CD14-positive monocyte (primary cell): ENCODE data around the gene EDA. TPM values are rescaled to one million over a fixed set of nuclear protein-coding genes. Genes with fewer than 3 reads are reported as not detected.

Source experiments
- DNase-seq, 3 donors: peaks; one replicate each; pipeline ENCODE4 v3.0.0-alpha.2; 2011 to 2022
- H2AFZ ChIP-seq: 2 replicates; pipeline ENCODE4 v1.6.0; 2012; ENCODE audit warnings: mild to moderate bottlenecking, low read depth, low read length, inconsistent platforms; ENCODE audit not compliant: insufficient read depth, poor library complexity, severe bottlenecking
- H3K27ac ChIP-seq, 2 donors: 1 replicate in 1 of 2; 2 replicates in 1 of 2; pipeline ENCODE4 v1.5.1; 2012 to 2013; ENCODE audit warnings: low read length in 2 of 2, control low read depth in 1 of 2, inconsistent platforms in 1 of 2, low read depth in 1 of 2, mild to moderate bottlenecking in 1 of 2
- H3K27me3 ChIP-seq, 2 donors: one replicate each; pipeline versions ENCODE4 v1.6.0 to v1.6.1; 2011 to 2013; ENCODE audit warnings: low read length in 2 of 2; ENCODE audit not compliant: control insufficient read depth in 2 of 2, insufficient read depth in 2 of 2
- H3K36me3 ChIP-seq, 2 donors: replicated peaks in 1 of 2; 1 replicate in 1 of 2; 2 replicates in 1 of 2; pipeline versions ENCODE4 v1.5.1 to v1.6.1; 2012 to 2013; ENCODE audit warnings: low read length in 2 of 2, control low read depth in 1 of 2, inconsistent platforms in 1 of 2, mild to moderate bottlenecking in 1 of 2; ENCODE audit not compliant: insufficient read depth in 2 of 2, control insufficient read depth in 1 of 2
- H3K4me1 ChIP-seq, 2 donors: 1 replicate in 1 of 2; 2 replicates in 1 of 2; pipeline versions ENCODE4 v1.5.1 to v1.6.1; 2012 to 2013; ENCODE audit warnings: low read length in 2 of 2, control low read depth in 1 of 2, inconsistent platforms in 1 of 2, mild to moderate bottlenecking in 1 of 2, moderate library complexity in 1 of 2; ENCODE audit not compliant: insufficient read depth in 2 of 2, control insufficient read depth in 1 of 2
- H3K4me2 ChIP-seq: replicated peaks from 2 replicates; pipeline ENCODE3; 2012; ENCODE audit warnings: low read length, moderate library complexity, mild to moderate bottlenecking; ENCODE audit not compliant: poor library complexity, severe bottlenecking; ENCODE audit errors: extremely low read depth
- H3K4me3 ChIP-seq, 3 experiments: fragments of 200-600 bp in 1 of 3; sonication (generic) in 1 of 3; replicated peaks in 1 of 3; 1 replicate in 2 of 3; 2 replicates in 1 of 3; pipeline ENCODE4 v1.5.1; 2011 to 2013; ENCODE audit warnings: low read length in 3 of 3, mild to moderate bottlenecking in 3 of 3, control low read depth in 2 of 3, low read depth in 2 of 3, inconsistent platforms in 1 of 3, moderate library complexity in 1 of 3
- H3K79me2 ChIP-seq: 2 replicates; pipeline ENCODE4 v1.6.0; 2012; ENCODE audit warnings: mild to moderate bottlenecking, control low read depth, inconsistent platforms, low read length, moderate library complexity; ENCODE audit not compliant: insufficient read depth
- H3K9ac ChIP-seq: 2 replicates; pipeline ENCODE4 v1.6.0; 2017; ENCODE audit warnings: low read length, mild to moderate bottlenecking; ENCODE audit not compliant: insufficient read depth, poor library complexity, severe bottlenecking
- H3K9me3 ChIP-seq, 2 donors: replicated peaks in 1 of 2; 1 replicate in 1 of 2; 2 replicates in 1 of 2; pipeline versions ENCODE4 v1.5.1 to v1.6.1; 2012 to 2013; ENCODE audit warnings: low read length in 2 of 2, control low read depth in 1 of 2; ENCODE audit not compliant: control insufficient read depth in 1 of 2, insufficient read depth in 1 of 2
- H4K20me1 ChIP-seq: 2 replicates; pipeline ENCODE4 v1.6.0; 2012; ENCODE audit warnings: mild to moderate bottlenecking, low read length, control low read depth, moderate library complexity; ENCODE audit not compliant: insufficient read depth
- H3K27ac Mint-ChIP-seq, 7 donors: one replicate each; pipeline ENCODE4 v1.8.0; 2020; ENCODE audit warnings: mild to moderate bottlenecking in 7 of 7, mixed read lengths in 7 of 7, moderate library complexity in 6 of 7, inconsistent platforms in 2 of 7
- H3K27me3 Mint-ChIP-seq, 3 donors: one replicate each; pipeline ENCODE4 v1.8.0; 2021 to 2022; ENCODE audit warnings: low read depth in 3 of 3, mild to moderate bottlenecking in 3 of 3, mixed read lengths in 3 of 3, moderate library complexity in 3 of 3, inconsistent platforms in 1 of 3
- H3K36me3 Mint-ChIP-seq, 2 donors: one replicate each; pipeline ENCODE4 v1.8.0; 2020; ENCODE audit warnings: mixed read lengths in 2 of 2, inconsistent platforms in 1 of 2, mild to moderate bottlenecking in 1 of 2
- H3K4me1 Mint-ChIP-seq: one replicate; pipeline ENCODE4 v1.8.0; 2020; ENCODE audit warnings: mild to moderate bottlenecking, mixed read lengths
- H3K4me3 Mint-ChIP-seq, 2 donors: one replicate each; pipeline ENCODE4 v1.8.0; 2020; ENCODE audit warnings: mild to moderate bottlenecking in 2 of 2, mixed read lengths in 2 of 2, moderate library complexity in 1 of 2
- H3K9me3 Mint-ChIP-seq, 7 donors: one replicate each; pipeline ENCODE4 v1.8.0; 2020 to 2022; ENCODE audit warnings: mixed read lengths in 7 of 7, mild to moderate bottlenecking in 6 of 7, moderate library complexity in 6 of 7, inconsistent platforms in 2 of 7
- WGBS: methylation state at CpG from one replicate; pipeline ENCODE4 v1.1.5; 2013; ENCODE audit warnings: missing lambda C conversion rate; ENCODE audit not compliant: insufficient coverage; 5-methylcytosine and 5-hydroxymethylcytosine counted together
- intact Hi-C, 2 donors: fragments of 100-400 bp; cut with micrococcal nuclease; formaldehyde crosslinking; loops; one replicate each; pipeline versions ENCODE4 v1.15.0 to v1.15.1; 2023
- polyA plus RNA-seq, 3 donors: library from polyadenylated mRNA; depleted of rRNA in 1 of 3; unstranded in 2 of 3; stranded (reverse) in 1 of 3; fragments of 300-500 nt in 2 of 3; fragments of >200 nt in 1 of 3; fragmentation: Illumina TruSeq in 2 of 3; gene quantifications; 1 replicate in 2 of 3; 2 replicates in 1 of 3; pipeline ENCODE4 v1.2.3, GENCODE V29; 2012 to 2021
- TF ChIP-seq, protein P1 (sequence below): fragments of 200-600 bp; IDR thresholded peaks from one replicate; pipeline ENCODE4 v1.8.0; 2022; ENCODE audit warnings: antibody characterized with exemption, mild to moderate bottlenecking

EDA gene
- polyA plus RNA-seq, 3 donors = 0.11 to 0.31 TPM; not detected in 1

GRCh38 chrX:70041993-70042392 lies 426.1 kb downstream of the EDA start:
- TF ChIP-seq, protein P1, sequence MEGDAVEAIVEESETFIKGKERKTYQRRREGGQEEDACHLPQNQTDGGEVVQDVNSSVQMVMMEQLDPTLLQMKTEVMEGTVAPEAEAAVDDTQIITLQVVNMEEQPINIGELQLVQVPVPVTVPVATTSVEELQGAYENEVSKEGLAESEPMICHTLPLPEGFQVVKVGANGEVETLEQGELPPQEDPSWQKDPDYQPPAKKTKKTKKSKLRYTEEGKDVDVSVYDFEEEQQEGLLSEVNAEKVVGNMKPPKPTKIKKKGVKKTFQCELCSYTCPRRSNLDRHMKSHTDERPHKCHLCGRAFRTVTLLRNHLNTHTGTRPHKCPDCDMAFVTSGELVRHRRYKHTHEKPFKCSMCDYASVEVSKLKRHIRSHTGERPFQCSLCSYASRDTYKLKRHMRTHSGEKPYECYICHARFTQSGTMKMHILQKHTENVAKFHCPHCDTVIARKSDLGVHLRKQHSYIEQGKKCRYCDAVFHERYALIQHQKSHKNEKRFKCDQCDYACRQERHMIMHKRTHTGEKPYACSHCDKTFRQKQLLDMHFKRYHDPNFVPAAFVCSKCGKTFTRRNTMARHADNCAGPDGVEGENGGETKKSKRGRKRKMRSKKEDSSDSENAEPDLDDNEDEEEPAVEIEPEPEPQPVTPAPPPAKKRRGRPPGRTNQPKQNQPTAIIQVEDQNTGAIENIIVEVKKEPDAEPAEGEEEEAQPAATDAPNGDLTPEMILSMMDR = no peak
- no peak for DNase-seq
- Histone ChIP-seq H3K27ac (no peak overlapping the region), H2AFZ (no peak overlapping the region), H3K9me3 (no peaks in the 10 kb centered on the region), H3K4me3 (no peak overlapping the region), H3K27me3 (no peaks in the 10 kb centered on the region), H3K4me1 (no peaks in the 10 kb centered on the region), H3K36me3 (no peaks in the 10 kb centered on the region), H3K9ac (no peak overlapping the region), H4K20me1 (no peaks in the 10 kb centered on the region), H3K4me2 (no peak overlapping the region), H3K79me2 (no peaks in the 10 kb centered on the region)
- no peak overlapping the region for H3K4me3 Mint-ChIP-seq
- WGBS = 97% methylated on average over 5 of the region's 6 CpGs
- H3K9me3 Mint-ChIP-seq = peaks cover 0 to 2% (median 0%) of the 10 kb centered on the region in 7 donors
- H3K27ac Mint-ChIP-seq = no peak overlapping the region
- peaks cover 2 to 9% (median 4%) of the 10 kb centered on the region in 3 donors for H3K27me3 Mint-ChIP-seq
- no peaks in the 10 kb centered on the region for H3K36me3 Mint-ChIP-seq
- no peaks in the 10 kb centered on the region for H3K4me1 Mint-ChIP-seq
- intact Hi-C loops = no loop called here

DNA sequence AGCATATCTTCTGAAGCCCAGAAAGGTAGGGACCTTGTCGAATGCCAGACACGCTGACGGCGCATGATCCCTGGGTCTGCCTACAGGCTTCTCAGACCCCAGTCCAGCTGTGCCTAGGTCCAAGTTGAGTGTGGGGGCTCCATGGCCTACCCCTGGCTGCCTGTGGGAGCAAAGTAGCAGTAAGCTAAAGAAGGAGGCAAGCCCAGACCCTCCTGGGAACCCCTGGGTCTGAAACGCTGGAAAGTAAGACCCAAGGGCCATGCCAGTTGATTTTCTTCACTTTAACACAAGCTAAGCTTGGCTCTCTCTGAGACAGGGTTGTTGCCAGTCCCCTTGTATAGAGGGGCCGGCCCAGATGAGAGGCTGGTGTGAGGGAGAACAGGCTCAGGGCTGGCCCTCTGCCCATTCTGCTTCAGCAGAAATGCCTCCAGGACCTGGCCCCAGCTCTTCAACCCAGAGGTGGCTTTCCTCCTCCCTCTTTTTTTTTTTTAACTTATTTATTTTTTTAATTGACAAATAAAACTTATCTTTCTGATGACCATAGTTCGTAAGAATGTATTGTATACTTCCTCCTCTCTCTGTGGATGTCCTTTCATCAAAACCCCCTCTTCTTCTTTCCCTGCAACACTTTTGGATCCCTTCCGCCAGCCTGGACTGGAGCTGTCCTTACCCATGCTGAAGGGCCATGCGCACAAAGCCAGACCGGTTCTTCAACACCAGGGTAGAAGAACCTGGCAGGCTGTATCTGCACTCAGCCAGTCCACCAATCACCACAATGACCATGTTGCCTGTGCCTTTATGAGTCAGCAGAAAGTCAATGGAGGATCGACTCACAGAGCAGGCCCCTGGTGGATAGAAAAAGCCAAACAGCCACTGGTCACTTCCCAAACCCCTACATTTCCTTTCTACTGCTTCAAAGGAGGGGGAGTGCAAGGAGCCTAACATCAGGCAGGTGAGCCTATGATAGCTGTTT lies 426.8 kb downstream of the EDA start:
- Mint-ChIP-seq H3K4me3 (no peak overlapping the region), H3K9me3 (peaks cover 0 to 2% (median 0%) of the 10 kb centered on the region in 7 donors), H3K27ac (no peak overlapping the region), H3K36me3 (no peaks in the 10 kb centered on the region), H3K4me1 (no peaks in the 10 kb centered on the region), H3K27me3 (peaks cover 2 to 9% (median 4%) of the 10 kb centered on the region in 3 donors)
- Histone ChIP-seq H3K4me1 (no peaks in the 10 kb centered on the region), H3K36me3 (no peaks in the 10 kb centered on the region), H3K27ac (no peak overlapping the region), H3K4me3 (no peak overlapping the region), H3K4me2 (no peak overlapping the region), H3K27me3 (no peaks in the 10 kb centered on the region), H3K9me3 (no peaks in the 10 kb centered on the region), H2AFZ (no peak overlapping the region), H3K9ac (no peak overlapping the region), H4K20me1 (no peaks in the 10 kb centered on the region), H3K79me2 (no peaks in the 10 kb centered on the region)
- TF ChIP-seq, protein P1 = no peak
- 100% methylated on average over 2 of the region's 11 CpGs for WGBS
- no peak for DNase-seq
- intact Hi-C loops = no loop called here
